ENCODE data around the gene TRIM8.

GRCh38 chr10:102615361-102615760 is 28.9 kb upstream of the TRIM8 start:
- no peak for TF ChIP-seq CTCF (IDR thresholded peaks at IDR 0.05)
- no peak for TF ChIP-seq EZH2 (IDR thresholded peaks at IDR 0.05; ENCODE audit: borderline replicate concordance, insufficient read depth, low read depth, low read length, poor library complexity, severe bottlenecking)
